Activated CD4-positive, alpha-beta T cell treated with anti-CD3 and anti-CD28 coated beads, Interleukin-2, Interleukin-4, amounts not matched to agents 100 ng/mL and 50 ng/mL, durations not matched to agents 16 hours and 8 hours (primary cell): Measurements from ENCODE around the gene STX10.

Experiments
- DNase-seq: peaks from one replicate; pipeline ENCODE4 v3.0.0-alpha.2; 2020; ENCODE audit warnings: low spot score

Gene STX10

DNA sequence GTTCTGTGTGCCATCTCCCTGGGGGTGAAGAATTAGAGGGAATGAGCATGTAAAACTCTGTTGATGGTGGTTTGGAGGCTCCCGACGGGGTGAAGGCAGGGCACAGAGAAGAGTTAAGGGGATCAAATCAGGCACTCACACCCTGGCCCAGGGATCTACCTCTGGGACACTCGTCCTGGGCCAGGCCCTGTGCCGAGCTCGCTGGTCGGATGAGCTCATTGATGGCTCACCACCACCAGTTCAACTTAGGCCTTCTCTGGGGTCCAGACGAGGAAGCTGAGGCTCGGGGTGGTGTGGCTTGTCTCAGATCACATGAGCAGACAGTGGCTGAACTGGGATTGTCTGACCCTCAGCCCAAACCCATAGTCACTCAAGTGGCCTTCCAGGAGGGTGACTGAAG, 30.5 kb downstream of the STX10 start:
- no peak for DNase-seq

DNA sequence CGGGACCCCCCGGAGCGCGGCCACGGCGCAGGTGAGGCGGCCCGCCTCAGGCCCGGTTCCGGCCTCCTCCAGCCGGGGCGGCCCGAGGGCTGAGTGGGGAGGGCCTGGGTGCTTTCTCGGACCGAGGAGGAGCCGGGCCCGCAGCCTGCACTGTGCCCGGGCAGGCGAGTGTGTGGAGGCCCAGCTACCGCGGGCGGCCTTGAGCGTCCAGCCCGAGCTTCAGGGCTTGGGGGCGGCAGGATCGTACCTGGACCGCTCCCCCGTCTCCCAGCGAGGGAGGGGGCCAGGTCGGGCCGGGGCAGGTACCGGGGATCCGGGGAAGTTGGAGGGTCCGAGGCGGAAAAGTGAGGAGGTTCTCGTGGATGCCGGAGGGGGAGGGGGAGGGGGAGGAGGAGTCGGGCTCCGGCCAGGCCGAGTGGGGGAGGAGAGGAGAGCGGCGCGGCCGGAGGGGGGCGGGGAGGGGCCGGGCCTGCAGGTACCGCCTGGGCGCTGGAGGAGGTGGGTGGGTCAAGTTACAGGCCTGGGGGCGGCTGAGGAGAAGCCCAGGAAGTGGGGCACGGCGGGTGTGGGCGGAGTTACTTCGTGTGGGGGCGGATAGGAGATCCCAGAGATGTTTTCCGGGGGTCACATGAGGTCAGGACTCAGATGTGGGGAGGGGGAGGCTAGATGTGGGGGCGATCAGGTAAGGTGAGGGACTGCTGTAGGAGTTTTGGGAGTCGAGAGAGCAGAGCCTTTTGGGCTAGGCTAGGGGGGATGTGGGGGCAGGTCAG, 31.6 kb downstream of the STX10 start:
- peak; percentile 47 for DNase-seq

DNA sequence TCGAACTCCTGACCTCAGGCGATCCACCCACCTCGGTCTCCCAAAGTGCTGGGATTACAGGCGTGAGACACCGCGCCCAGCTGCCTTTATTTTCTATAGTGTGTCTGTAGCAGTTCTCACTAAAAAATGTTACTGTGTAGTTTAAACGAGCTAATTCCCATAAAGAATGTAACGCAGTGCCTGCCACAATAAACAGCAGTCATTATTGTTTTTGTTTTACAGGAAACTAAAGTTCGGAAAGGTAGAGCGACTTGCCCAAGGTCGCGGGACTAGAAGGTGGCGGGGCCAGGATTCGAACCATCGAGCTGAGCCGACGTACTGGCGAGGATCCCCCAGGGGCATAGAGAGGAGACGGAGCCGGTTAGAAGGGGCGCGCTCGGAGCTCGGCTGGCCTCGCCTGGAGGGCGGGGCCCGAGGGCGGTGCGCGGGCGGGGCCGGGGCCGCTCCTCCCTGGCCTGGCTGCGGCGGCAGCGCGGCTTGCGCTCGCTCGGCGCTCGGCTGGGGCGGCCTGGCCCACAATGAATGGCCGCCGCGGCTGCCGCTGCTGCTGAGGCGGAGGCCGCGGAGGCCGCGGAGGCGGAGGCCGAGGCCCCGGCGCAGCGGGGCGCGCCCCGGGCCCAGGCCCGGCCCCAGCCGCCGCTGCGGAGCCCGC, 32.3 kb downstream of the STX10 start, which contains the start of gene NACC1:
NACC1 (plus strand) TSS at position 493 of the 652 bp plus-strand sequence. CDS start 16,944 bp downstream, outside the sequence.
- DNase-seq, result peak; percentile 93

DNA sequence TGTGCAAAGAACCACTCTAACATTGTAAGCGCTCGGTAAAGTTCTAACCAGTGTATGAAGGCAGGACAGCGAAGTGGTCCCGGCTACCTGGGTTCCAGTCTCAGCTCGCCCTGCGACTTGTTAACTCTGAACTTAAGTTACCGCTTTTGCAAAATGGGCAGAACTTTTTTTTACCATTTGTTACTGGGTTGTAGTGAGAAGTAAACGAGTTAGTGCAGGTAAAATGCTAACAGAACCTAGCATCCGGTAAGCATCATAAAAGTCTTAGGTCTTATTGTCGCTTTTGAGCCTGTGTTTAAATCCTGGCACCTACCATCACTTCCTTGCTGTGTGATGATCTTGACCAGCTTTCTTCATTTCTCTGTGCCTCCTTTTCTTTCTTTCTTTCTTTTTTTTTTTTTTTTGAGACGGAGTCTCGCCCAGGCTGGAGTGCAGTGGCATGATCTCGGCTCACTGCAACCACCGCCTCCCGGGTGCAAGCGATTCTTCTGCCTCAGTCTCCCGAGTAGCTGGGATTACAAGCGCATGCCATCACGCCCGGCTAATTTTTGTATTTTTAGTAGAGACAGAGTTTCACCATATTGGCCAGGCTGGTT, 32.9 kb downstream of the STX10 start:
- DNase-seq, result no peak

DNA sequence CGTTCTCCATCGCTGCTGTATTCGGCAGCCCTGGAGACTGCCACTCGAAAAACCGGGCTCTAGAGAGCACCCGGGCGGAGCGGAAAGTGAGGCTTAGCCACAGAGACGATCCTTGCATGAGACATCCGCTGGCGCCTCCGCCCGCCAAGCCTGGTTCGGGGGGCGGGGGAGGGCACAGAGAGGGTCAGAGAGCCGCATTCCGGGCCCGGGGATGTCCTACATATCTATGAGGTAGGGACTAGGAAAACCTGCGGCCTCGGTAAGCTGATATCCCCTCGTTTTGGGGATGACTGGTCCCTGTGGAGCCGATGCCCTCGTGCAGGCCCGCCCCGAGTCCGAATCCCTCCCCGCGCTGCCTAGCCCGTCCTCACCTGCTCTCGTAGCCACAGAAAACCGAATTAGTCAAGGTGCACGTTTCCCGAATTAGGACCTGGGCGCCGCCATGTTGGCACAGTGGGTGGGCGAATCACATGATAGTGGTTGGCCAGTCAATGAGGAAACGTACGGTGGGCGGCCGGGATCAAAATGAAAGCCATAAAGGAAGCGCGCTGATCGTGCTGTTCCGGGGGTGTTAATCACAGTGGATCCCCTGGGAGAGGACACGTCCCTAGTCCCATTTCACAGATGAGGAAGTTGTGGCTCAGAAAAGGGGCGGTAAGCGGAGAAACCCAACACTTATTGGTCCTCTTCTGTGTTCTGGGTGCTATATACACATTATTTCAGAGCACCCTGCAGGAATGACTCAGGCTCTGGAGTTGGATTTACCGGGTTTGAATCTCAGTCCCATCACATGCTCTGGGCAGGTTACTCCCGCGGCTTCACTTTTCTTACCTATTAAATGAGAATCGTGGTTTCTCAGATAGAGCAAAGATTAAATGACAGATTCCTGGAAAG, 33.6 kb downstream of the STX10 start, which contains the start of gene TRMT1:
TRMT1 (minus strand) TSS at position 459 of the 894 bp plus-strand sequence; CDS start at position 118, 341 bp downstream.
- DNase-seq, result peak; percentile 95

DNA sequence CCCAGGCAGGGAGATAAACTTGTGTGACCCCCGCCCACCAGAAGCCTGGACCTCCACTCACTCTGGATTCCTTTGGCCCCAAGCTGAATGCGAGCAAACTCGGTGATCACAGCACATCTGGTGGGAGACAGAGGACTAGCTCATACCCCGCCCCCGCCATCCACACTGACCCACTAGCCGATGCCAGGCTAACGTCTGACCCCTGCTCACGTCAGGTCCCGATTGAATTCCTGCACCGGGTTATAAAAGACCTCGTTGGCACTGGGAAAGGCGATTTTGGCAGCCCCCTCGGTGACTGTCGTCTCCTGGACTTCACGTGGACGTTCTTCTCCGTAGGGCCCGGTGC, 34.3 kb downstream of the STX10 start:
- no peak for DNase-seq

DNA sequence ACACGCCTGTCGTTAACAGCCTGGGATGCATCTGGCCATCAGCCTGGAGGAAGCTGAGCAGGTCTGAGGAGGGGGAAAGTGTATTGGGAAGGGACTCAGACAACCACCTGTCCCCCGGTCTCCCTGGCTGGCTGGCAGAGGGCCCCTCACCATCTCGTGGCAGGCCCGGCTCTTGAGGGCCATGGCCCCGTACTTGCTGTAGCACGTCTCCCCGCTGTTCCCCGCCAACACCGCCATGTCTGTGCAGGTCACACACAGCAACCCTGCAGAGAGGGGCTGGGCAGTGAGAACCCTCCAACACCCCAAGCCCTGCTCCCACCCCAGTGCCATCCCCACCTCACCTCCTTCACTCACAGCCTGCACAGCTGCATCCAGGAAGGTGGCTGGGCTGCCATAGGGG, 37.6 kb downstream of the STX10 start:
- no peak for DNase-seq

DNA sequence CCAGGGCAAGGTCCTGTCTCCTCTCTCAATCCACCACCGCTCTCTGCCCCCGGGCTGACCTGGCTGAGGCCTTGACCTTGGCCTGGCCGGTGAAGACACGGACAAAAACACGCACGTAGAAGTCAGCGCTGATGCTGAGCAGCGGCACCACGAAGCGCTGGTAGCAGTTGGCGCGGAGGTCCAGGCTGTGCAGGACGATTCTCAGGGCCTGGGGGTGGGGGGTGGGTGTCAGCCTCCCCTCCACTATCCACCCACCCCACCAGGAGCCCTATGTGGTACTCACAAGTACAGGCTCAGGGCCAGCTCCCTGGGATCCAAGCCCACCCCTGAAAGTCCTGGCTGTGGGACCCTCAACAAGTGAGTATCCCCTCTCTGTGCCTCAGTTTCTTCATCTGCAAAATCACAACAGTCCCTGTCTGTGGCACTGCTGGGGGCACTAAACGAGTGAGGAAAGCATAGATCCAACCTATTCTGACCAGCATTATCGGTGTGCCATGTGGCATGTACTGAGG, 40.0 kb downstream of the STX10 start:
- no peak for DNase-seq

DNA sequence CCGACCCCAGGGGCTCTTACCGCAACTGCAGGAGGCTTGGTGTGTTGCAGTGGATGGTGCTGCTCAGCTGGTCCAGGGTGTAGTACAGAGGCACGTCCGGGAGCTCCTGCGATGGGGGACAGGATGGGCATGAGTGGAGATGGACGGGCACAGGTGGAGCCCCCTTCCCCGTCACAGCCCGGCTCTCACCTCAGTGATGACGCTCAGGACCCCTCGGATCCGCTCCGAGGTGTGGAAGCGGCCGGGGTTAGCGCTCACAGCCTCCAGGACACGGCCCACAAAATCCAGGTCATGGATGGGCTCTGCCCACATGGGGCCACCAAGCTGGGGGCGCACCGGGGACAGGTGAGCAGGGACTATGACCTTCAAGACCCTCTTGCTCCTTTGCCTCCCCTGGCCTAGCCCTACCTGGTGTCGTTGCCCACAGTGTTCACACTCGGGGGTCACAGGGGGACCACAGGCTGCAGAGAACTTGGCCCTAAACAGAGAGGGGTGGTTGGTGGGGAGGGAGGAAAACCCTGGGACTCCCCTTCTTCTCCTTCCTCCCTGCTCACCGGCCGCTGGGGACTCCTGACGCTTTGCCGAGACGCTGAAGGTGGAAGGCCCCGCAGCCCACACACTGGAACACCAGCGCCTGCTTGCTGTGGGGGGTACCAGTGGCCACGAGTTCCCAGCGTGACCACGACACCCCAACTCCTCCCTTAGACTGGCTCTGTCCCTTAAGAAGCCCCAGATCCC, 40.6 kb downstream of the STX10 start:
- no peak for DNase-seq

DNA sequence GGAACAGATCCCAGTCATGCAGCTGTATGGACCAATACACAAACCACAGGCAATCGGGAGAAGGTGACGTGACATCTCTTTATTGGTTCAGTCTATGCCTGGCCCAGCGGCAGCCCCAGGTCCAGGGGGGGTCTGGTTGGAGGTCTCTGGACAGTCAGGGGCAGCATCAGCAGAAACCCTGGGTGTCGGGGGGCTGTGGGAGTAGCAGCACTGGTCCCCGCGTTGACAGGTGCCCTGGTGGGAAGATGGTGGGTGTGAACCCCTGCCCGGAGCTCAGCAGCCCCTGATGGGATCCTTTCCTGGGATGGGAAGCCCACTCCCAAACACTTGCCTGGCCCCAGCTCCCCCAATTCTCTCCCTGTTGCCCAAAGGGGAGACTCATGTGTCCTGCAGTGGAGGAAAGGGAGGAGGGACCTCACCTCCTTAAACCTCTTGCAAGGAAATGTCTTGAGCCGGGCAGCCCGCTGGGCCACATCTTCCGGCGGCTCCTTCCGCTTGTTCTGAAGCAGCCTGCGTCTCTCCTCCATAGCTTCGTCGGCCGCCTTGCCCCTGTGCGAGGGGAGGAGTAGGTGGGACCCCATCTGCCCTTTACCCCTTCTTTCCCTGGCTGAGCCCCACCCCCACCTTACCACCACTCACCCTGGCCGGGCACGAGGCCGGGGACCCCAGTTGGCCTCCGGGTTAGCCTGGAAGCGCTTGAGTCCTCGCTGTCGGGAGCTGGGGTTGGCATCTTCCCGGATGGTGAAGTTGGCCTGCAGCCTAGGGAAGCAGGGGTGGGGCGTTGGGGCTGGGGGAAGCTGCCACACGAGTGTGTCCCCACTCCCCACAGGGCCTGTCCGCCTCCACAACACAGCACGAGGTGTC, 45.1 kb downstream of the STX10 start:
- no peak for DNase-seq

DNA sequence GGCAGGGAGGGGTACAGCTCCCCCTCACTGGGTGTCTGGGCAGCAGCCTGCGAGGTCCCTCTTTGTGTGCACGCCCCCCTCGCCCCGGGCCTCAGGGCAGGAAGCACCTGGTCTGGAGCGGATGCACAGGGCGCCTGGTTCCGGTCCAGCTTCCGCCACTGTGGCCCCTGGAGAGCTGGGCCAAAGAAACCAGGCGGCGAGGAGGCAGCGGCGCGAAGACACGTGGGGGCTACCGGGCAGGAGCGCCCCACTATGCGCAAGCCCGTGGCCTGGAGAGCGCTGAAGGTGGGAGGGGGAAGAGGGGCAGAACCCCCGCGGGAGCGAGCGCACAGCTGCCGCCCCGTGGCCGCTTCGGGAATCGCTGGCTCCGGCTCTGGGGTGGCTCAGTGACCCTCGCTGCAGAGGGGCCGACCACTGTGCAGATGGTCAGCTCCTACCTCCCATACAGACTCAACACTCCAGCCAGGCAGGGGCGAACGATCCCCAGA, 45.8 kb downstream of the STX10 start:
- peak; percentile 50 for DNase-seq

DNA sequence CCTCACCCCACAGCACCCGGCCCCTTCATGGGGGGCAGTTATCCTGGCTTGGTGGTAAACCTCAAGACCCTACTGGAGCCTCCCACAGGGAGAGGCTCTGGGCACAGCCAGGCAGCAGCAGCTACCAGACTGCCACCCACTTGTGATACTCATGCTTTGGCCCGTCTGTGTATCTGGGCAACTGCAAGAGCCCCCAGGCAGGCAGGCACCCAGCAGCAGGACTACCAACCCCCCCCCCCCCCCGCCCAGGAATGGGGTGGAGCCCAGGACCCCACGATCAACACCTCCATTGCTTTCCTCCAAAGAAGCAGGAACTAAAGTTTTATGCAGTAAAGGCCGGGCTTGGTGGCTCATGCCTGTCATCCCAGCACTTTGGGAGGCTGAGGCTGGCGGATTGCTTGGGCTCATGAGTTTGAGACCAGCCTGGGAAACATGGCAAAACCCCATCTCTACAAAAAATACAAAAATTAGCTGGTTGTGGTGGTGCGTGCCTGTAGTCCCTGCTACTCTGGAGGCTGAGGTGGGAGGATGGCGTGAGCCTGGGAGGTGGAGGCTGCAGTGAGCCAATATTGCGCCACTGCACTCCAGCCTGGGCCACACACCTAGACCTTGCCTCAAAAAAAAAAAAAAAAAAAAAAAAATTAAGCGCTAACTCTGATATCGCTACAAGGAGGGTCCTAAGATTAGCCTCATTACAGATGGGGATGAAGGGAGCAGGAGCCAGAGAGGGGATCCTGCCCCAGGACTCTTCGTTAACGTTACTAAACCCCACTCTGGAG, 46.4 kb downstream of the STX10 start:
- no peak for DNase-seq

DNA sequence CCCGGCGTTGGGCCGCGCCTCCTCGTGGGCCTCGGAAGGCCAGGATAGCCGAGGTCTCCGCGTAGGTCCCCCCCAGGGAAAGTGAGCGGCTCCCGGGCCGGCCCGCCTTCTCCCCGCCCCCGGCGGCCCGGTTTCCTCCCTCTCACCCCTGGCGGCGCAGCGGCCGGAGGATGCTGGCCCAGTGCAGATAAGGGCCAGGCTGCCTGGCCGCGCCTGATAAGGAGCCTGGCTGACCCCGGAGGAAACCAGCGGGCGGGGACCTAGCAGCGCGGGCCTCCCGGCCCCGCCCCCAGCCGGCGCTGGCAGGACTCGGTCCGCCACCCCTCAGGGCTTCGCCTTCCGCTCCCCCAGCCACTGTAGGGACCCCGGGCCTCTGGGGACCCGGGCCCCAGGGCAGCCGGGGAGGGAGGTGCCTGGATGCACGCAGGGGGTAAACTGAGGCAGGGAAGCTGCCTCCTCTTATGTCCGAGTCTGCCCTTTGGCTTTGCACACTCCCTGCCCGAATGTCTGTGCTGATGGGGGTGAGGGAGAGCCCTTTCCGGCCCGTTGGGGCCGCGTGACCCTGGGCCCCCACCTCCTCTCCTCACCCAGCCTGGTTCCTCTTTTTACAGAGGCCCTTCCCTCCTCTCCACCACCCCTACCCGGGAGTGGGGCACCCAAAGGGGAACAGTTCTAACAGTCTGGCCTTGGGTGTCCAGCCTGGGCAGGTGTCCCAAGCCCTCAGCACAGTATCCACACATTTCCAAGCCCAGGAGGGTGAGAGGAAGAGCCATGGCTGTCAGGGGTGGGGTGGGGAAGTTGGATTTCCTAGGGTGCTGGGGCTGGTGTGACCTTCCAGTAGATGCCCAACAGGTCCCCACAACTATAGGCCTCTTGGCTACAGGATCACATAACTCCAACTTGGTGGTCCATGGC, 47.3 kb downstream of the STX10 start, which contains the start of gene LYL1:
LYL1 (minus strand) TSS at position 193 of the 915 bp plus-strand sequence. CDS start 1,687 bp downstream, outside the sequence.
- no peak for DNase-seq

DNA sequence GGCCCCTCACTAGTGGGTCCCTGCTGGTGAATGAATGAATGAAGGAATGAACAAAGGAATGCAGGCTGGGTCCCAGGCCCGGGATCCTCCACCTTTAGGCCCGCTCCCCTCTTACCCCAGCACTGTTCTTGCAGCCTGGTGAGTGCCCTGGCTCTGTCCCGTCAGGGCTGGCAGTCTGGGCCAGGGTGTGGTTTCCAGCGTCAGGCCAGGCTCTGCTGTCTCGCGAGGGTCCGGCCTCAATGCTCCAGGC, 47.8 kb downstream of the STX10 start:
- no peak for DNase-seq

DNA sequence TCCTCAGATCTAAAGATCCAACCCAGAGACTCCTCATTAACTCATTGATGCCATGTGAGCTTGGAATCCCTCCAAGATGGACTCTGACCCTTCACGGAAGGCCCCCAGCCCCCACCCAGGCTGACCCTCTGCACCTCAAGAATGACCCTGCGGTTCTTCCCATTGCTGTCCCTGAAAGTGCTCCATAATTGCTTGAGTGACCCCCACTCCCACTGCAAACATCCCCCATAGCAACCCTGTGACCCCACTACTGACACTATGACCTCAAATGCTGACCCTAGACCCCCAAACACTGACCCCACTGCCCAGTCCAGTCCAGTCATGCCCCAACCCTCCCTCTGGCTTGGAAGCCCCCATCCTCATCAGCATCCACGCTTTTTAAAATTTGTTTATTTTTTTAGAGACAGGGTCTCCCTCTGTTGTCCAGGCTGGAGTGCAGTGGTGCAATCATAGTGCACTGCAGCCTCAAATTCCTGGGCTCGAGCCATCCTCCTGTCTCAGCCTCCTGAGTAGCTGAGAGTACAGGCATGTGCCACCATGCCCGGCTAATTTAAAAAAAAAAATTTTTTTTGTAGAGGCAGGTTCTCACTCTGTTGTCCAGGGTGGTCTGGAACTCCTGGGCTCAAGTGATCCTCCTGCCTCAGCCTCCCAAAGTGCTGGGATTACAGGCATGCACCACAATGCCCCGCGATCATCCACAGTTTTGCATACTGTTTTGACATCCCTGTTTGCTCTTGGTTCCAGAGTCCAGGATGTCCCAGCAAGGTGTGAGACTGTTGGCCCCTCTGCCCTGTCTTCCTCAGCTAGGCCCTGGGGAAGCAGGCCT, 48.4 kb downstream of the STX10 start:
- DNase-seq, result no peak

DNA sequence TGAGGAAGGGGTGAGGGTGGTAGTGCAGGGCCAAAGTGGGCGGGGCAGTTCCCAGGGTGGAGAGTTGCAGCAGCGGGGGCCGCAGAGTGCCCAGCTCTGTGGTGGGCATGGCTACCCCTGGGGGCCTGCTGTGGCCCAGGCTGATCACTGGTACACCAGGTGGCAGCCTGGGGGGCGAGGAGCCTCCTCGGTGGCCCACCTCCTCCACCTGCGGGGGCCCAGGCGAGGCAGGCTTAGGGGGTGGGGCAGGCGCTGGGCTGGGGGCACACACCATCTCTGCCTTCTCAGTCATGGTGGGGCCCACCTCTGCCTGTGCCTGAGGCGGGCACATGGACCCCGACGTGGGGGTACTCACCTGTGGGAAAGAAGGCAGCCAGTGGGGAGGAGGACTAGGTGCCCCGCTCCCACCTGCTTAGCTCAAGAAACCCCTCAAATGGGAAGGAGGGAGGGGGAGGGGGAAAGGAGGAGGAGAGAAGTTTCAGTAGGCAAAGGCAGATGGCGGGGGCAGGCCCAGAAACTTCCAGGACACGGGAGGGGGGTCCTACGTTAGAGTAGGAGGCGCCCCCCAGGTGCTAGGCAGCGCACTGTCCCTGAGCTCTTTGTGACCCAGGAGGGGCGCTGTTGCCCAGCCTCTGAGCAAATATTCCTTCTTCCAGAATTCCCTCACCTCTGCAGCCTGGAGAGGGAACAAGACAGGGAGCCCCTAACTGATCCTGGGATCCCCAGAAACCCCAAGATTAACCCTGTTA, 49.2 kb downstream of the STX10 start:
- no peak for DNase-seq
